ENCODE data around the gene YTHDF1. TPM values are rescaled to one million over a fixed set of nuclear protein-coding genes. Genes with fewer than 3 reads are reported as not detected.

The YTHDF1 gene
- total RNA-seq, 2 donors from 2014 or later = 64.9 to 73.2 TPM

- 27 to 28% methylated on average over 9 to 17 of the region's 17 CpGs for WGBS, 2 experiments (ENCODE audit: insufficient coverage in 1 of 2, insufficient read length in 1 of 2)
- H3K4me3 ChIP-seq (ENCODE audit: low read length) = no peak overlapping the region
- no peak overlapping the region for H3K27ac ChIP-seq (ENCODE audit: low read depth, low read length)
- Mint-ChIP-seq H3K27me3 (ENCODE audit: insufficient read depth) (peaks cover 2% of the 10 kb centered on the region), H3K36me3 (ENCODE audit: low read depth) (no peaks in the 10 kb centered on the region), H3K9me3 (no peaks in the 10 kb centered on the region), H3K4me1 (peaks cover 12% of the 10 kb centered on the region), H3K27ac (no peak overlapping the region), H3K4me3 (no peak overlapping the region)
- no peaks in the 10 kb centered on the region for H3K27me3 ChIP-seq (ENCODE audit: control insufficient read depth, insufficient read depth, low read length, poor library complexity, severe bottlenecking)
- H3K36me3 ChIP-seq (ENCODE audit: control insufficient read depth, insufficient read depth, low read length) = no peaks in the 10 kb centered on the region
- no peak overlapping the region for H3K9ac ChIP-seq (ENCODE audit: extremely low read depth, low read length, poor library complexity, severe bottlenecking)
- no peaks in the 10 kb centered on the region for H3K4me1 ChIP-seq (ENCODE audit: control insufficient read depth, insufficient read depth, low read length)
- no peaks in the 10 kb centered on the region for H3K9me3 ChIP-seq (ENCODE audit: control insufficient read depth, low read length)
- peak; percentile 79 for TF ChIP-seq CTCF (conservative IDR thresholded peaks at IDR 0.05)
- peak; percentile 92 for DNase-seq
These were observed 14.9 kb upstream of the YTHDF1 start for GRCh38 chr20:63230800-63231268.

GRCh38 chr20:63228806-63229205 is 12.9 kb upstream of the YTHDF1 start:
- H3K9me3 ChIP-seq (ENCODE audit: control insufficient read depth, low read length) = no peaks in the 10 kb centered on the region
- no peak overlapping the region for H3K27ac ChIP-seq (ENCODE audit: low read depth, low read length)
- no peaks in the 10 kb centered on the region for H3K4me1 ChIP-seq (ENCODE audit: control insufficient read depth, insufficient read depth, low read length)
- Mint-ChIP-seq H3K36me3 (ENCODE audit: low read depth) (no peaks in the 10 kb centered on the region), H3K27ac (peak overlapping the region; percentile 64), H3K9me3 (no peaks in the 10 kb centered on the region), H3K4me3 (no peak overlapping the region), H3K27me3 (ENCODE audit: insufficient read depth) (peaks cover 2% of the 10 kb centered on the region), H3K4me1 (peaks cover 12% of the 10 kb centered on the region)
- no peak overlapping the region for H3K4me3 ChIP-seq (ENCODE audit: low read length)
- no peak for TF ChIP-seq CTCF (conservative IDR thresholded peaks at IDR 0.05)
- H3K27me3 ChIP-seq (ENCODE audit: control insufficient read depth, insufficient read depth, low read length, poor library complexity, severe bottlenecking) = no peaks in the 10 kb centered on the region
- no peaks in the 10 kb centered on the region for H3K36me3 ChIP-seq (ENCODE audit: control insufficient read depth, insufficient read depth, low read length)
- no peak for DNase-seq
- H3K9ac ChIP-seq (ENCODE audit: extremely low read depth, low read length, poor library complexity, severe bottlenecking) = no peak overlapping the region
- WGBS, 2 experiments (ENCODE audit: insufficient coverage in 1 of 2, insufficient read length in 1 of 2) = 65 to 77% methylated on average over 9 to 13 of the region's 13 CpGs

- no peaks in the 10 kb centered on the region for H3K36me3 Mint-ChIP-seq (ENCODE audit: low read depth)
- H3K4me1 Mint-ChIP-seq = peaks cover 10% of the 10 kb centered on the region
- H3K36me3 ChIP-seq (ENCODE audit: control insufficient read depth, insufficient read depth, low read length) = no peaks in the 10 kb centered on the region
- 91% methylated on average over 5 of the region's 5 CpGs; no CpG with 5 or more reads in 1 of the 2 experiments for WGBS, 2 experiments (ENCODE audit: insufficient coverage in 1 of 2, insufficient read length in 1 of 2)
- H3K4me3 ChIP-seq (ENCODE audit: low read length) = no peak overlapping the region
- no peak overlapping the region for H3K9ac ChIP-seq (ENCODE audit: extremely low read depth, low read length, poor library complexity, severe bottlenecking)
- no peaks in the 10 kb centered on the region for H3K9me3 ChIP-seq (ENCODE audit: control insufficient read depth, low read length)
- peaks cover 4% of the 10 kb centered on the region for H3K27me3 Mint-ChIP-seq (ENCODE audit: insufficient read depth)
- H3K27ac Mint-ChIP-seq = no peak overlapping the region
- no peak overlapping the region for H3K27ac ChIP-seq (ENCODE audit: low read depth, low read length)
- H3K4me1 ChIP-seq (ENCODE audit: control insufficient read depth, insufficient read depth, low read length) = no peaks in the 10 kb centered on the region
- TF ChIP-seq CTCF (conservative IDR thresholded peaks at IDR 0.05) = no peak
- no peak overlapping the region for H3K4me3 Mint-ChIP-seq
- no peak for DNase-seq
- H3K27me3 ChIP-seq (ENCODE audit: control insufficient read depth, insufficient read depth, low read length, poor library complexity, severe bottlenecking) = no peaks in the 10 kb centered on the region
- no peaks in the 10 kb centered on the region for H3K9me3 Mint-ChIP-seq
These were observed 11.3 kb upstream of the YTHDF1 start for GRCh38 chr20:63227260-63227659.
